Hepatocyte (in vitro differentiated cells): ENCODE data around the gene VPS13D.

Experiments
- EZH2 ChIP-seq: fragments of 200-600 bp; sonication (generic); IDR thresholded peaks from 2 replicates; pipeline ENCODE4 v1.6.1; 2016; ENCODE audit warnings: antibody characterized with exemption, mild to moderate bottlenecking, borderline replicate concordance
- TF ChIP-seq, protein P1 (sequence below): fragments of 200-600 bp; sonication (generic); IDR thresholded peaks from 2 replicates; pipeline ENCODE4 v1.5.1; 2016; ENCODE audit warnings: antibody characterized with exemption, mild to moderate bottlenecking; ENCODE audit not compliant: poor library complexity

DNA sequence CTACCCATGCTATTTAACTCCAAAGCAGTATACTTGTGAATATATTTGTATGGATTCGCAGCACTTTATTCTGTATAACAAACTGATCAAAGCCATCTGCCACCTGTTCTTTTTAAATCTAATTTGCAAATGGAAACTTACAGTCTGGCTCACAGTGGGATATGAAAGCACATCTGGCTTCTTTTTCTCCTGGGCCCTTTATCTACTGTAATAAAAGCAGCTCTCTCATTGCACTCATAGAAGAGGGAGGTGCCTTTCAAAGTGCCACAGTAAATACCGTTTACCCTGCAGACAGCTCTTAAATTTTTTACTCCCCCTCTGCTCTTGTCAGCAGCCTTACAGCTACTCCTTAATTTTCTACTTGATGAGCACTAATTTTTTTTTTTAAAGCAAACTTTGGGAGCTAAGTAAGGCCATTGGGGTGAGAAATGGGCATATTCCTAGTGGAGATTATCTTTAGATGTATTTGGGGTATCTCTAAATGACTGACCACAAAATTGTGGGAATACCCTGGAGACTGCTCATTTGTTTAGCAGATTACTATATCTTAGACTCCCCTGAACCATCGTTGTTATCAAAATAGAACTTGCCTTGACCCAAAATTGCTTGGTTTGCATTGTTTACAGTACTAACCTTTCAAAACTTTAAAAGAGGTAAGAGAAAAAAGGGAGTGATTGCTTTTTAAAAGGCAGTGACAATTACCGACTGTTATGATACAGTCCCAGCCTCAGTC, 110.1 kb downstream of the VPS13D start:
- TF ChIP-seq, protein P1, sequence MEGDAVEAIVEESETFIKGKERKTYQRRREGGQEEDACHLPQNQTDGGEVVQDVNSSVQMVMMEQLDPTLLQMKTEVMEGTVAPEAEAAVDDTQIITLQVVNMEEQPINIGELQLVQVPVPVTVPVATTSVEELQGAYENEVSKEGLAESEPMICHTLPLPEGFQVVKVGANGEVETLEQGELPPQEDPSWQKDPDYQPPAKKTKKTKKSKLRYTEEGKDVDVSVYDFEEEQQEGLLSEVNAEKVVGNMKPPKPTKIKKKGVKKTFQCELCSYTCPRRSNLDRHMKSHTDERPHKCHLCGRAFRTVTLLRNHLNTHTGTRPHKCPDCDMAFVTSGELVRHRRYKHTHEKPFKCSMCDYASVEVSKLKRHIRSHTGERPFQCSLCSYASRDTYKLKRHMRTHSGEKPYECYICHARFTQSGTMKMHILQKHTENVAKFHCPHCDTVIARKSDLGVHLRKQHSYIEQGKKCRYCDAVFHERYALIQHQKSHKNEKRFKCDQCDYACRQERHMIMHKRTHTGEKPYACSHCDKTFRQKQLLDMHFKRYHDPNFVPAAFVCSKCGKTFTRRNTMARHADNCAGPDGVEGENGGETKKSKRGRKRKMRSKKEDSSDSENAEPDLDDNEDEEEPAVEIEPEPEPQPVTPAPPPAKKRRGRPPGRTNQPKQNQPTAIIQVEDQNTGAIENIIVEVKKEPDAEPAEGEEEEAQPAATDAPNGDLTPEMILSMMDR, result no peak
- TF ChIP-seq EZH2, result no peak
